A673 (cell line): Measurements from ENCODE around the gene PRAMEF1. TPM values are rescaled to one million over a fixed set of nuclear protein-coding genes. Genes with fewer than 3 reads are reported as not detected.
A peak's percentile ranks its signal among the peaks of the same experiment; 100 is the strongest.

Experiments
- BruUV-seq: library from RNA; stranded (reverse); fragments of 400-500 nt; replicated peaks from 2 replicates; lab custom pipeline; 2021; lab: Mats Ljungman, UMichigan
- CTCF ChIA-PET: fragments of 300-600 bp; sonication (Branson Sonifier 250); formaldehyde crosslinking; loops from one replicate; lab custom pipeline; 2022; ENCODE audit warnings: antibody characterized with exemption; lab: Charles Lee
- POLR2A ChIA-PET: fragments of 300-600 bp; sonication (Branson Sonifier 250); formaldehyde crosslinking; loops from one replicate; lab custom pipeline; 2022; ENCODE audit warnings: antibody characterized with exemption; ENCODE audit not compliant: low non-redundant PET; lab: Charles Lee
- DNase-seq: peaks from one replicate; pipeline ENCODE4 v3.0.0-alpha.2; 2015; ENCODE audit warnings: low spot score
- H3K27ac ChIP-seq: fragments of 200-600 bp; sonication (generic); 2 replicates; pipeline ENCODE4 v1.5.1; 2016; ENCODE audit warnings: mixed run types, low read depth, mild to moderate bottlenecking, mixed read lengths, antibody characterized with exemption, low read length; ENCODE audit not compliant: poor library complexity, severe bottlenecking
- H3K27me3 ChIP-seq: fragments of 200-600 bp; sonication (generic); replicated peaks from 2 replicates; pipeline ENCODE4 v1.6.1; 2017; ENCODE audit warnings: mixed run types, low read depth, mild to moderate bottlenecking, mixed read lengths, antibody characterized with exemption, low read length; ENCODE audit not compliant: insufficient read depth, poor library complexity
- H3K36me3 ChIP-seq: fragments of 200-600 bp; sonication (generic); 2 replicates; pipeline ENCODE4 v1.6.1; 2016; ENCODE audit warnings: mixed run types, mild to moderate bottlenecking, mixed read lengths, antibody characterized with exemption, low read length; ENCODE audit not compliant: insufficient read depth, poor library complexity, severe bottlenecking
- H3K4me1 ChIP-seq: fragments of 200-600 bp; sonication (generic); 2 replicates; pipeline ENCODE4 v1.6.1; 2017; ENCODE audit warnings: mixed run types, mild to moderate bottlenecking, mixed read lengths, antibody characterized with exemption, low read length; ENCODE audit not compliant: insufficient read depth, poor library complexity, severe bottlenecking
- H3K4me3 ChIP-seq: fragments of 200-600 bp; sonication (generic); 2 replicates; pipeline ENCODE4 v1.5.1; 2016; ENCODE audit warnings: low read depth, mixed run types, mild to moderate bottlenecking, mixed read lengths, low read length; ENCODE audit not compliant: poor library complexity, severe bottlenecking
- H3K9me3 ChIP-seq: fragments of 200-600 bp; sonication (generic); 2 replicates; pipeline ENCODE4 v1.6.1; 2016; ENCODE audit warnings: mixed run types, low read depth, mild to moderate bottlenecking, mixed read lengths, antibody characterized with exemption, low read length; ENCODE audit not compliant: poor library complexity, severe bottlenecking
- EZH2 ChIP-seq: fragments of 200-600 bp; sonication (generic); IDR thresholded peaks from 2 replicates; pipeline ENCODE4 v1.6.1; 2017; ENCODE audit warnings: borderline replicate concordance, low read depth, mild to moderate bottlenecking, mixed read lengths, antibody characterized with exemption, low read length; ENCODE audit not compliant: poor library complexity, severe bottlenecking
- intact Hi-C: fragments of 100-400 bp; cut with micrococcal nuclease; formaldehyde crosslinking; loops from one replicate; pipeline ENCODE4 v1.10.0; 2022; ENCODE audit not compliant: unreplicated experiment
- total RNA-seq: library from RNA; stranded (reverse); gene quantifications from 2 replicates; pipeline ENCODE4 v1.2.3, GENCODE V29; 2021
- TF ChIP-seq, protein P1 (sequence below): fragments of 300-800, 200-600 bp; sonication (generic); conservative IDR thresholded peaks from 2 replicates; pipeline ENCODE4 v1.5.1; 2017; ENCODE audit warnings: low read depth, mild to moderate bottlenecking, antibody characterized with exemption, low read length, moderate library complexity, mixed read lengths

The PRAMEF1 gene
- total RNA-seq, 1 experiment from 2014 or later: not detected

DNA sequence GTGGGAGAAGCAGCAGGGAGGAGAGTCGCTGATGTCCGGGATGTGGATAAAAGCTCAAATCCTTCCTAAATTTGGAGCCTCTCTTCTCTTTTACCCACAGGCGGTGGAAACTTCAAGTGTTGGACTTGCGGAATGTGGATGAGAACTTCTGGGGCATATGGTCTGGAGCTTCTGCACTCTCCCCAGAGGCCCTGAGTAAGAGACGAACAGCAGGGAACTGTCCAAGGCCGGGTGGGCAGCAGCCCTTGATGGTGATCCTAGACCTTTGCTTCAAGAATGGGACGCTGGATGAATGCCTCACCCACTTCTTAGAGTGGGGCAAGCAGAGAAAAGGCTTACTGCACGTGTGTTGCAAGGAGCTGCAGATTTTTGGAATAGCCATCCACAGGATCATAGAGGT is 15.8 kb upstream of the PRAMEF1 start:
- TF ChIP-seq, protein P1, sequence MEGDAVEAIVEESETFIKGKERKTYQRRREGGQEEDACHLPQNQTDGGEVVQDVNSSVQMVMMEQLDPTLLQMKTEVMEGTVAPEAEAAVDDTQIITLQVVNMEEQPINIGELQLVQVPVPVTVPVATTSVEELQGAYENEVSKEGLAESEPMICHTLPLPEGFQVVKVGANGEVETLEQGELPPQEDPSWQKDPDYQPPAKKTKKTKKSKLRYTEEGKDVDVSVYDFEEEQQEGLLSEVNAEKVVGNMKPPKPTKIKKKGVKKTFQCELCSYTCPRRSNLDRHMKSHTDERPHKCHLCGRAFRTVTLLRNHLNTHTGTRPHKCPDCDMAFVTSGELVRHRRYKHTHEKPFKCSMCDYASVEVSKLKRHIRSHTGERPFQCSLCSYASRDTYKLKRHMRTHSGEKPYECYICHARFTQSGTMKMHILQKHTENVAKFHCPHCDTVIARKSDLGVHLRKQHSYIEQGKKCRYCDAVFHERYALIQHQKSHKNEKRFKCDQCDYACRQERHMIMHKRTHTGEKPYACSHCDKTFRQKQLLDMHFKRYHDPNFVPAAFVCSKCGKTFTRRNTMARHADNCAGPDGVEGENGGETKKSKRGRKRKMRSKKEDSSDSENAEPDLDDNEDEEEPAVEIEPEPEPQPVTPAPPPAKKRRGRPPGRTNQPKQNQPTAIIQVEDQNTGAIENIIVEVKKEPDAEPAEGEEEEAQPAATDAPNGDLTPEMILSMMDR: no peak
- TF ChIP-seq EZH2: no peak

GRCh38 chr1:12776801-12777557 is 14.2 kb upstream of the PRAMEF1 start:
- intact Hi-C loops: no loop called here
- ChIA-PET CTCF (no interaction called here), POLR2A (no interaction called here)
- Histone ChIP-seq H3K4me3 (no peak overlapping the region), H3K4me1 (no peaks in the 10 kb centered on the region), H3K27ac (no peak overlapping the region), H3K27me3 (no peaks in the 10 kb centered on the region), H3K9me3 (no peaks in the 10 kb centered on the region), H3K36me3 (no peaks in the 10 kb centered on the region)
- BruUV-seq: no TSS peak
- DNase-seq: peak; percentile 0
- TF ChIP-seq, protein P1: no peak
- TF ChIP-seq EZH2: no peak

More for the DNA sequence above, 15.8 kb upstream of the PRAMEF1 start:
- Histone ChIP-seq H3K4me3 (no peak overlapping the region), H3K36me3 (no peaks in the 10 kb centered on the region), H3K4me1 (no peaks in the 10 kb centered on the region), H3K27me3 (peaks cover 5% of the 10 kb centered on the region), H3K27ac (no peak overlapping the region), H3K9me3 (no peaks in the 10 kb centered on the region)
- intact Hi-C loops: no loop called here
- ChIA-PET CTCF (no interaction called here), POLR2A (no interaction called here)
- no TSS peak for BruUV-seq
- peak; percentile 0 for DNase-seq

DNA sequence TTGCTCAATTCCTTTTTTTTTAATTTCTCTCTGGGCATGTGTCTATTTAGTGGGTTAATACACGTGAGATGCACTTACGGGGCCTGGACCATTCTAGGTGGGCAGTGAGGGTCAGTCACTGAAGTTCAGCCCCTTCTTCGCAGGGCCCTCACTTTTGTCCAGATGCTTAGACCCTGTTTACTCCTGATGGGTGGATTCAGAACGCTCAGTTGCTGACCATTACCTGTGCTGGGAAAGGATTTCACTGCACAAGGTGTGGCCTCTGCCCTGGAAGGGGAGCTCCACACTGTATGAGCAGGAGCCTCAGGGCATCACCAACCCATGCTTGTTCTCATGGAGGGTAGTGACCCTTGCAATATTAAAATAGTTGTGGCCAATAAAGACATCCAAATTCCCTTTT is 13.1 kb upstream of the PRAMEF1 start:
- no peaks in the 10 kb centered on the region for H3K27me3 ChIP-seq
- ChIA-PET POLR2A (no interaction called here), CTCF (no interaction called here)
- no peaks in the 10 kb centered on the region for H3K9me3 ChIP-seq
- H3K4me3 ChIP-seq: no peak overlapping the region
- H3K27ac ChIP-seq: no peak overlapping the region
- TF ChIP-seq EZH2: no peak
- TF ChIP-seq, protein P1: no peak
- no TSS peak for BruUV-seq
- H3K4me1 ChIP-seq: no peaks in the 10 kb centered on the region
- no peaks in the 10 kb centered on the region for H3K36me3 ChIP-seq
- intact Hi-C loops: no loop called here
- DNase-seq: no peak
